Ammon's horn (tissue), 1 donor: ENCODE results near the gene OR4M2.
"Not testable (repeated sequence)": the region's sequence is repeated elsewhere in the genome, so short reads cannot be mapped to it uniquely, and the experiment has no call there.

ENCODE experiments used
- DNase-seq: peaks from one replicate; pipeline ENCODE4 v3.0.0-alpha.2; 2016; ENCODE audit warnings: low spot score

OR4M2 gene

GRCh38 chr15:22080227-22080626 lies at the start of gene OR4M2:
TSS of gene OR4M2 (plus strand) at chr15:22080527. CDS start at chr15:22080625, 98 bp downstream.
- not testable (repeated sequence) for DNase-seq

- not testable (repeated sequence) for DNase-seq
Measured at GRCh38 chr15:22069267-22069666, 11.1 kb upstream of the OR4M2 start.

- not testable (repeated sequence) for DNase-seq
Measured at GRCh38 chr15:22081386-22081785, 1.1 kb downstream of the OR4M2 start.

DNA sequence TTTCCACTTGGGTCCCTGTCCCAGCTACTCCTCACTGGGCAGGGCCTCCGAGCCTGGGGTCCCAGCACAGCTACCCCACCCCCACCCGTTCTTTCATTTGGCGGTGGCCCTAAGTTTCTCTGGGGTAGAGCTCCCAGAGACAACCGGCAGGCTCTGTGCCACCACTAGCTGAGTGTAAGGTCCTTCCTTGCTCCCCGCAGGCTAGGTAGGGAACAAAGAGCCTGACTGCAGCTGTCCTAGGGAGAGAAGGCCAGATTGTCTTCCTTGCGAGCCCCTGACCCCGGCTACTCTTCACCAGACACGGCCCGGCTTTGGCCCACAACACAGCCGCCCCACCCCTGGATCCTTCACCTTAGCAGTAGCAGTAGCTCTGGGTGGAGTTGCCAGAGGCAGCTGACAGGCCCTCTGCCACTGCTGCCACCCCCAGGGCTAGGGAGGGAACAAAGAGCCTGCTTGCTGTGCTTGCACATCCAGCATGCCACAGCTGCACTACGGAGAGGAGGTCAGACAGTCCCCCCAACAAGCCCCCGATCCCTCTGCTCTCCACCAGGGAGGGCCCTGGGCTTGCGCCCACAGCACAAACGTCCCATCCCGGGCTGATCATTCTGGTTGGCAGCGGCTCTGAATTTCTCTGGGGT lies 18.4 kb downstream of the OR4M2 start:
- not testable (repeated sequence) for DNase-seq

DNA sequence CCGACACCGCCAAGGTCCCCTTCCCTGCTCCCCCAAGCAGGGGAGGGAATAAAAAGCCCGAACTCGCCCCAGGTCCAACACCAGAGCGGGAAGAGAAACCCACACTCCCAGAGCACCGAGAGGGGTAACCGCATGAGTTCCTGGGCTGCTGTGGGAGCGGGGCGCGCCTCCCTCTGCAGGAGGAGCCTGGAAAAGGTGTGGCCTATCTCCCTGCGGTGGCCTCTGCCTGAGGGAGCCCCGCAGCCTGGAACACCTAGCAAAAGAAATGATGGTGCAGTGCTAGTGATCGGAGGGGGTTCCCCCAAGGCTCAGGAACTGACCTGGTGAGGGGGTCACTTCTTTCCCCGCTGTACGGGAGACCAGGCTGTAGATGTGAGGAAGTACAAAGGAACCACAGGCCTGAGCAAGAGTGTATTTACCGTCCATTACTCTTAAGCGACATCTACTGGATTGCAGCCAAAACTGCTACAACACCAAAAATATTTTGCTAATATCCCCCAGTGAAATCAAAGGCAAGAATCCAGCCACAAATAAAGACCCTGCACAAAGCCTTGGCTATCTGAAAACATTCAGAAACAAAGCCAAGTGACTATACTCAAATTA lies 19.1 kb downstream of the OR4M2 start:
- DNase-seq, result not testable (repeated sequence)

GRCh38 chr15:22122033-22122432 lies 41.7 kb downstream of the OR4M2 start:
- not testable (repeated sequence) for DNase-seq
